NCI-H526 treated with DMSO at 0.1 percent for 48 hours (cell line): Measurements from ENCODE around the gene RFX2.
"Not testable (repeated sequence)": the region's sequence is repeated elsewhere in the genome, so short reads cannot be mapped to it uniquely, and the experiment has no call there.

ENCODE experiments used
- DNase-seq: peaks from one replicate; lab custom pipeline; 2025; lab: John Stamatoyannopoulos, UW

The RFX2 gene

GRCh38 chr19:5990289-5990797 lies 120.0 kb downstream of the RFX2 start:
- DNase-seq: no peak

DNA sequence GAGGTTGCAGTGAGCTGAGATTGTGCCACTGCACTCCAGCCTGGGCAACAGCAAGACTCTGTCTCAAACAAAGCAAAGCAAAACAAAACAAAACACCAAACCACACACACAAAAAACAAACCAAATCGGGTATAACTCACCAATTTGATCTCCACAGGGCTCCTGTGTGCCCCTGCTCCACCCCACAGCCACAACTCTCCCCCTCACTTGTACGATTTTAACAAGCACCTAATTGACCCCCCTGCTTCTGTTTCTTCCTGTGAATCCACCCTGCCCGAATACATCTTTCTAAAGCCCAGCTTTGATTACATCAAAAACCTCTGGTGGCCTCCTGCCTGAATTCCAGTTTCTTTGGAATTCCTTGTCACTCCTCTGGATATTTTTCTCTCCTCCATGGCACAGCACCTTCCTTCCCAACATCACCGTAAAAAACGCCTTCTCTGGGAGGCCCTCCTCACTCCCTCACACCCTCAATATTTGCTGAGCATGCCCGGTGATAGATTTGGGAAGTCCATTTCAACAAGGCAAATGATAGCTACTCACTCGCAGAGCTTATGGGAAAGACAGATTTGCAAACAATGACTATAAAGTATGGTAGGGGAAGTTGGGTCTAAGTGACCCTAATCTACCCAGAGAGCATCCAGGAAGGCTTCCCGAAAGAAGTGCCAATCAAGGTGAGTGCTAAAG lies 120.8 kb downstream of the RFX2 start:
- no peak for DNase-seq

DNA sequence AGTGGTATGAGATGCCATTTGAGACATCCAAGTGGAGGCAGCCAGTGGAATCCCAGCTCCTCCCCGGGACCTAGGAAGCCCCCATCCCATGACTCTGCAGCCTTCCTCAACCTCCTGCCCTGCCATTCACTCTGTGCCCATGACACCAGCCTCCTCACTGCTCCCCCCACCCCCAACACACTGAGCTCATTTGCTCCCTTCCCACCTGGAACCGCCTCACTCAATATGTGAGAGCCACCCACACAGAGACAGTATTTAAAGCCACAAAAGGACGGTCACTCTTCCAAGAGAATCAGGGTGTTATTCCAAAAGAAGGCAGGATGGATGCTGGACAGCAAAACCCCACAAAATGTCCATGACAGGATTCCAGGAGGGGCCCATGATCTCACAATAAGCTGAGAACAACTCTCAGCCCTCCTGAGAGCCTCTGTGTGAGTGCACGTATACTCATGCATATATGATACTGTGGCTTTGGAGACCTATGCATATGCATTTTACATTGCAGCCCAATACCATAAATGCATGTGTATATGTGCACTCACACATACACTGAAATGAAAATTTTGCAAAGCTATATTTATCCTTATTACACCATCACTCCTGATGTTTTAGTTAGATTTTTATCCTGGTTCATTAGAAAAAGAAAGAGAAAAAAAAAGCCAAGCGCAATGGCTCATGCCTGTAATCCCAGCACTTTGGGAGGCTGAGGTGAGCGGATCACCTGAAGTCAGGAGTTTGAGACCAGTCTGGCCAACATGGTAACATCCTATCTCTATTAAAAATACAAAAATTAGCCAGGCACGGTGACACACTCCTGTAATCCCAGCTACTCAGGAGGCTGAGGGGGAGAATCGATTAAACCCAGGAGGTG lies 121.5 kb downstream of the RFX2 start:
- peak; percentile 6 for DNase-seq

GRCh38 chr19:5987077-5987818 lies 123.1 kb downstream of the RFX2 start:
- peak; percentile 68 for DNase-seq

DNA sequence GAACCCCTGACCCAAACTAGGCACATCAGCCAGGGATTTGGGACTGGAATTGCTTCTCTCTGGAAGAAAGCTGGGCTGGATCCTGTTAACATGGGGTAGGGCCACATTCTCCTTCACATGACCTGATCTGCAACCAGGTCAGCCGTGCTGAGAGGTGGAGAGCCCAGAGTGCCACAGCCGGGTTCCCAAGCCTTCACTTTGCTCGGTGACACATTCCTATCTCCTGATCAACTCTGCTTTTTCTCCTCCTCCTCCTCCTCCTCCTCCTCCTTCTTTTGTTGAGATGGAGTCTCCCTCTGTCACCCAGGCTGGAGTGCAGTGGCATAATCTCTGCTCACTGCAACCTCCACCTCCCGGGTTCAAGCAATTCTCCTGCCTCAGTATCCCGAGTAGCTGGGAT lies 124.5 kb downstream of the RFX2 start:
- DNase-seq: not testable (repeated sequence)

- DNase-seq: no peak
Observed at GRCh38 chr19:5985098-5985783, 125.1 kb downstream of the RFX2 start.

DNA sequence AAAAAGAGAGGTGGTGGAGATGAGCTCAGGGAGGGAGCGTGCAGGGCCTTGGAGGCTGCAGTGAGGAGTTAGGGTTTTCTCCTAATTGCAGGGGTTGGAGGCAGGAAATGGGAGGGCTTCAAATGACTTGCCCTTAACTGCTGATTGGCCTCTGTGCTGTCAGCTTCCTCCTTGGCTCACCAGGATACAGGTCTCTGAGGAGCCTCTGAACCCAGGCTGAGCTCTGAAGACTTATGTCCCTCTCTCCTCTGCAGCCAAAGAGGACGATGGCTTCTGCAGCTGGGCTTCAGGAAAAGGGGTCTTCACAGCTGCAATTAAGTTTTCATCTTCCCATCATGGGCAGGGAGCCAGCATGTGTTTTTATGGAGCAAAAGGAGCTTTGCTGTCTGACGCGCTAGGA lies 125.7 kb downstream of the RFX2 start:
- no peak for DNase-seq

GRCh38 chr19:5983367-5983955 lies 126.8 kb downstream of the RFX2 start:
- no peak for DNase-seq

DNA sequence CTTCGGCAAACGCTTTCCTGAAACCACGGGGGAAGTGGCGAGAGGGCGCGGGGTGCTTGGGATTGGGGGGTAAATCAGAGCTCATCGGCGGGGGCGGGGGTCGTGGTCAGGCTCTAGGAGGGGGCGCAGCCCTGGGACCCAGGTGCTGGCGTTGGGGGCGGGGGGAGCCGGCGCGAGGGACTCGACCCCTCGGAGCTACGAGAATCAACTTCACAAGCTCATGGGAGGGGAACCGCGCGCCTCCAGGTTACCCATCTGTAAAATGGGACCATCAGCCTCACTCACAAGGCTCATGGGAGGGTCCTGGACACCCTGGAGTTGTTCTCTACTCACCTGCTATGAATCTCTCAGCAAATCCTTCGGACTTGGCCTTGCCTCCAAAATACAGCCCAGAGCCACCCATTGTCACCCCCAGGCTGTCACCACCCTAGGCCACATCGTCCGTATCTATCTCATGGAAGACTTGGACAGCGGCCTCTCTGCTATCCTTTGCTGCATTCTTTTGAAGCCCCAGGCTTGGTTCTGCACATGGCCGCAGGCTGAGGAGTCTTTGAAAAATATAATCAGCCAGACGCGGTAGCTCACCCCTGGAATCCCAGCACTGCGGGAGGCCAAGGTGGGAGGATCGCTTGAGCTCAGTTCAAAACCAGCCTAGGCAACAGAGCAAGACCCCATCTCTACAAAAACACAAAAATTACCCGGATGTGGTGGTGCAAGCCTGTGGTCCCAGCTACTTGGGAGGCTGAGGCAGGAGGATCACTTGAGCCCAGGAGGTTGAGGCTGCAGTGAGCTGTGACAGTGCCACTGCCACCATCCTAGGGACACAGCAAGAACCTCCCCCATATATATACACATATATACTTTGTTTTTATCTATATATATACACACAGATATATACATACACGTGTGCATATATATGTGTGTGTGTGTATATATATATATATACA lies 131.4 kb downstream of the RFX2 start:
- DNase-seq: no peak

DNA sequence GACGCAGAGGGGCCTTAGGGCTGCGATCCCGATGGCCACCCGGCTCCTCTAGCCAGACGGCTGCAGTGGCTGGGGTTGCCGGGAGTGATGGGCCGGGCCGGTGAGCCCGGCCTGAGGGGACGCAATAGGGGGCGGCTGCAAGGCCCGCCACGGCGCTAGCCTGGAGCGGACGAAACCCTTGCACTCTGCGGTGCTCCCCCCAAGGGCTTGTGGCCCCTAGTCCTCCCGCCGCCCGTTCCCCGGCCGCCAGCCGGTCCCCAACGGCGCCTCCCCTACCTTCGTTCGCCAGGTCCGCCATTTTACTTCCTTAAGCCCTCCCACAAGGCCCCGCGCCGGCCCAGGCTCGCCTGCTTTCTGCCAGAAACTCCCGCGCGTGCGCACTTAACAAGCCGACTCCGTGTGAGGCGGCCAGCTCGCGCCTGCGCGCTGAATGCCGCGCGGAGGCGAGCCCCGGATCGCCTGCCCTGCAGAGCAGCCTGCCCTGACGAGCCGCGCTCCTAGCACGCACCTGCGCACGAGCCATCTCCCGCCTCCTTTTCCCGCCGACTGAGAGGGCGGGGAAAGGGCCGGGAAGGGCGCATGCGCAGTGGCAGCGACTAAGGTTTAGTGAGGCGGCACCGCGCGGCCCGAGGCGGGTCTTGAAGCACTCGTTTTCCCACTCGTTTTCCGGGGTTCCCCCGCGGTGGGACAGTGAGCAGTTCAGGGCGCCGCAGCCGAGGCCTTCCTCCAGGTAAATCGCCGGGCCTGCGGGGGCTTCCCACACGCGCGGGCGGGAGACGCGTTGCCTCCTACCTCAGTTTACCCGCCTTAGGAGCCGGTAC lies 132.3 kb downstream of the RFX2 start, which contains the start of gene RANBP3:
TSS of gene RANBP3 (minus strand) at position 356 of the 821 bp plus-strand sequence. CDS start at position 298, 58 bp downstream.
- peak; percentile 91 for DNase-seq

GRCh38 chr19:5977222-5977784 lies 133.0 kb downstream of the RFX2 start:
- DNase-seq: no peak

- no peak for DNase-seq
Observed at GRCh38 chr19:5976768-5977167, 133.5 kb downstream of the RFX2 start.

GRCh38 chr19:5975388-5975728 lies 134.9 kb downstream of the RFX2 start:
- no peak for DNase-seq

DNA sequence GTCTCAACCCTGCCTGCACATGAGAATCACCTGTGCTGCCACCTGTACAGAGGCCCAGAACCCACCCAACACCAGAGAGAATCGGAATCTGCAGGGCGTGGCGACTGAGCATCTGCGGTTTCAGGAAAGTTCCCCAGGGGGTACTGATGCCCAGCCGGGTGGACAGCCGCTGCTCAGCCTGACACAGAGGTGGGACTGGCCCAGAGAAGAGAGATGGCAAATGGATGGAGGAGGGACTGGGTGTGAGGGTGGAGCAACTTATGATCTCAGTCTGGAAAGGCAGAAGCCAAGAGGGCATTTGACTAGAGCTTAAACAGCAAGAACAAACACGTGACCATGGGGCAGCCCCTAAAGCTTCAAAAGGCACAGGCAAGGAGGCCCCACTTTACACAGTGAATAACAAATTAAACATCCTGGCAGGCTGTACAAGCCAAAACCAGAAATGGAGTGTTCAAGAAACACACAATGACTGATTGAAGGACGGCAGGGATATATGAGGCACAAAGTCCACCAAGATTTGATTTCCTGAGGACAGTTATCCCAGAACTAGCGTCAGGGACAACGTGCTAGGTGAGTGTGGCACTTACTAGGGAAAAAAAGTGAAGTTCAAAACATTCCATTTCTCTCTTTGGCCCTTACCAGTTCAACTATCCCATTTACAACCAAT lies 135.4 kb downstream of the RFX2 start:
- DNase-seq: no peak

- no peak for DNase-seq
Observed at GRCh38 chr19:5973867-5974635, 136.2 kb downstream of the RFX2 start.

GRCh38 chr19:5973376-5973775 lies 136.9 kb downstream of the RFX2 start:
- DNase-seq: no peak

GRCh38 chr19:5972355-5972731 lies 138.0 kb downstream of the RFX2 start:
- DNase-seq: no peak
